Uterus (tissue), 4 donors: ENCODE measurements around the gene HLA-DMA. TPM values are rescaled to one million over a fixed set of nuclear protein-coding genes. Genes with fewer than 3 reads are reported as not detected.

Source experiments
- DNase-seq, 2 donors: peaks; one replicate each; pipeline ENCODE4 v3.0.0-alpha.2; 2019 to 2020
- H3K27ac ChIP-seq, 2 donors: fragments of 200-600 bp; sonication (generic); 1 replicate in 1 of 2; 2 replicates in 1 of 2; pipeline ENCODE4 v1.5.1; 2016 to 2018
- H3K27me3 ChIP-seq, 2 donors: fragments of 200-600 bp; sonication (generic); one replicate each; pipeline ENCODE4 v1.5.1; 2018 to 2019; ENCODE audit warnings: control low read depth in 1 of 2
- H3K36me3 ChIP-seq, 2 donors: fragments of 200-600 bp; sonication (generic); one replicate each; pipeline ENCODE4 v1.5.1; 2019; ENCODE audit warnings: control low read depth in 1 of 2
- H3K4me1 ChIP-seq, 2 donors: fragments of 200-600 bp; sonication (generic); one replicate each; pipeline ENCODE4 v1.5.1; 2018 to 2019; ENCODE audit warnings: control low read depth in 1 of 2
- H3K4me3 ChIP-seq, 2 donors: fragments of 200-600 bp; sonication (generic); 1 replicate in 1 of 2; 2 replicates in 1 of 2; pipeline ENCODE4 v1.5.1; 2018 to 2019; ENCODE audit warnings: mild to moderate bottlenecking in 1 of 2
- H3K9me3 ChIP-seq, 2 donors: fragments of 200-600 bp; sonication (generic); one replicate each; pipeline ENCODE4 v1.5.1; 2019; ENCODE audit warnings: control low read depth in 1 of 2
- CTCF ChIP-seq, 4 experiments: fragments of 200-600 bp in 2 of 4; fragments of 450-650 bp in 2 of 4; sonication (generic) in 2 of 4; IDR thresholded peaks; one replicate each; pipeline ENCODE4 v1.5.1; 2016 to 2019; ENCODE audit warnings: antibody characterized with exemption in 4 of 4, mild to moderate bottlenecking in 2 of 4, moderate library complexity in 1 of 4
- POLR2A ChIP-seq, 2 donors: fragments of 450-650 bp; IDR thresholded peaks; one replicate each; pipeline ENCODE4 v1.6.1; 2016; ENCODE audit warnings: antibody characterized with exemption in 2 of 2, mild to moderate bottlenecking in 1 of 2, moderate library complexity in 1 of 2
- intact Hi-C: fragments of 100-400 bp; cut with DNase I; formaldehyde crosslinking; loops from one replicate; pipeline ENCODE4 v1.15.1; 2023; ENCODE audit warnings: low total_unique reads
- total RNA-seq, 4 donors: library from RNA; depleted of rRNA in 3 of 4; stranded (reverse); fragments of >200 nt in 3 of 4; gene quantifications; one replicate each; pipeline versions ENCODE4 v1.1.0 to v1.2.4, GENCODE V29; 2014 to 2023
- donor health status: DM: yes; HTN: yes; CAD: no.

HLA-DMA gene
- total RNA-seq, 4 donors from 2014 or later, result 6.6 to 134 (median 51.7) TPM

GRCh38 chr6:32982702-32983492, 30.0 kb upstream of the HLA-DMA start:
- H3K4me1 ChIP-seq, result no peaks in the 10 kb centered on the region
- peak overlapping the region; percentile 50 to 62 for H3K27ac ChIP-seq
- intact Hi-C loops, result loop anchor here (10.0 kb wide), 1 partner anchor 48 kb away; no protein-coding TSS in a partner anchor
- H3K4me3 ChIP-seq, result no peak overlapping the region
- no peak for DNase-seq
- no peaks in the 10 kb centered on the region for H3K27me3 ChIP-seq
- TF ChIP-seq POLR2A (IDR thresholded peaks at IDR 0.05) (no peak), CTCF (IDR thresholded peaks at IDR 0.05) (no peak)
- no peaks in the 10 kb centered on the region for H3K9me3 ChIP-seq
- no peaks in the 10 kb centered on the region for H3K36me3 ChIP-seq

- H3K36me3 ChIP-seq, result no peaks in the 10 kb centered on the region
- no peaks in the 10 kb centered on the region for H3K4me1 ChIP-seq
- H3K27me3 ChIP-seq, result no peaks in the 10 kb centered on the region
- DNase-seq, result no peak
- intact Hi-C loops, result loop anchor here (10.0 kb wide), 1 partner anchor 47 kb away; no protein-coding TSS in a partner anchor
- no peak overlapping the region for H3K4me3 ChIP-seq
- peak overlapping the region; percentile 50 to 62 for H3K27ac ChIP-seq
- H3K9me3 ChIP-seq, result no peaks in the 10 kb centered on the region
- TF ChIP-seq POLR2A (IDR thresholded peaks at IDR 0.05), result no peak
- no peak for TF ChIP-seq CTCF (IDR thresholded peaks at IDR 0.05)
Observed at GRCh38 chr6:32982084-32982701, 29.3 kb upstream of the HLA-DMA start.

- Histone ChIP-seq H3K27me3 (no peaks in the 10 kb centered on the region), H3K9me3 (no peaks in the 10 kb centered on the region), H3K27ac (no peak overlapping the region), H3K36me3 (no peaks in the 10 kb centered on the region), H3K4me3 (no peak overlapping the region), H3K4me1 (no peaks in the 10 kb centered on the region)
- intact Hi-C loops, result loop anchor here (10.0 kb wide), 1 partner anchor 46 kb away; no protein-coding TSS in a partner anchor
- no peak for DNase-seq
- no peak for TF ChIP-seq POLR2A (IDR thresholded peaks at IDR 0.05)
- TF ChIP-seq CTCF (IDR thresholded peaks at IDR 0.05), result no peak
Observed at GRCh38 chr6:32980488-32981038, 27.7 kb upstream of the HLA-DMA start.

- no peak overlapping the region for H3K4me3 ChIP-seq
- H3K27me3 ChIP-seq, result no peaks in the 10 kb centered on the region
- H3K27ac ChIP-seq, result no peak overlapping the region
- intact Hi-C loops, result loop anchor here (10.0 kb wide), 1 partner anchor 45 kb away; no protein-coding TSS in a partner anchor
- H3K4me1 ChIP-seq, result no peaks in the 10 kb centered on the region
- no peak for DNase-seq
- no peaks in the 10 kb centered on the region for H3K36me3 ChIP-seq
- H3K9me3 ChIP-seq, result no peaks in the 10 kb centered on the region
- TF ChIP-seq CTCF (IDR thresholded peaks at IDR 0.05) (no peak), POLR2A (IDR thresholded peaks at IDR 0.05) (no peak)
Observed at GRCh38 chr6:32979720-32980487, 27.0 kb upstream of the HLA-DMA start.
